ENCODE measurements around the gene UGT2B11.

GRCh38 chr4:69196209-69196965, 18.2 kb downstream of the UGT2B11 start:
- TF ChIP-seq CTCF (IDR thresholded peaks at IDR 0.05 in 8 of 11, conservative IDR thresholded peaks at IDR 0.05 in 3 of 11) (no peak), POLR2A (IDR thresholded peaks at IDR 0.05) (no peak), POLR2AphosphoS5 (IDR thresholded peaks at IDR 0.05) (no peak)

Data from spleen (tissue), 7 donors.